SK-N-SH treated with all-trans-retinoic acid at 6 μM for 48 hours (cell line): ENCODE measurements around the gene CCL28.

Source experiments
- ATAC-seq: fragments of 200-7000 bp; cut with Tn5 transposase; 3 replicates; pipeline ENCODE4 v1.9.1; 2020; ENCODE audit warnings: mild to moderate bottlenecking, moderate library complexity
- ARNTL ChIP-seq: fragments of 450-650 bp; formaldehyde crosslinking; IDR thresholded peaks from 2 replicates; pipeline ENCODE4 v1.5.0; 2020; ENCODE audit warnings: low read depth, mild to moderate bottlenecking, moderate library complexity, borderline replicate concordance
- BACH2 ChIP-seq: fragments of 250-450 bp; sonication (Bioruptor Pico); IDR thresholded peaks from 2 replicates; pipeline ENCODE4 v1.9.0; 2021; ENCODE audit warnings: mild to moderate bottlenecking, borderline replicate concordance
- CREB5 ChIP-seq: fragments of 250-450 bp; sonication (Bioruptor Pico); IDR thresholded peaks from 2 replicates; pipeline ENCODE4 v1.5.1; 2020; ENCODE audit warnings: low read depth, mild to moderate bottlenecking, moderate library complexity
- CSDC2 ChIP-seq: fragments of 250-450 bp; sonication (Bioruptor Pico); IDR thresholded peaks from 2 replicates; pipeline ENCODE4 v1.5.0; 2020; ENCODE audit warnings: mild to moderate bottlenecking, moderate library complexity
- CSRNP3 ChIP-seq: fragments of 250-450 bp; sonication (Bioruptor Pico); IDR thresholded peaks from 2 replicates; pipeline ENCODE4 v1.5.1; 2021; ENCODE audit warnings: mild to moderate bottlenecking, moderate library complexity
- ESRRG ChIP-seq: fragments of 250-450 bp; sonication (Bioruptor Pico); IDR thresholded peaks from 2 replicates; pipeline ENCODE4 v1.6.1; 2021; ENCODE audit warnings: mild to moderate bottlenecking
- OSR1 ChIP-seq: fragments of 250-450 bp; sonication (Bioruptor Pico); IDR thresholded peaks from 2 replicates; pipeline ENCODE4 v1.8.0; 2022; ENCODE audit warnings: moderate library complexity, mild to moderate bottlenecking, inconsistent platforms
- PATZ1 ChIP-seq: fragments of 250-450 bp; sonication (Bioruptor Pico); IDR thresholded peaks from 2 replicates; pipeline ENCODE4 v1.8.0; 2020; ENCODE audit warnings: mild to moderate bottlenecking, moderate library complexity, borderline replicate concordance
- PPARA ChIP-seq: fragments of 250-450 bp; sonication (Bioruptor Pico); IDR thresholded peaks from 2 replicates; pipeline ENCODE4 v1.5.0; 2020; ENCODE audit warnings: mild to moderate bottlenecking, borderline replicate concordance
- SNAI2 ChIP-seq: fragments of 250-450 bp; sonication (Bioruptor Pico); IDR thresholded peaks from 2 replicates; pipeline ENCODE4 v1.5.0; 2020; ENCODE audit warnings: mild to moderate bottlenecking, moderate library complexity
- TCF4 ChIP-seq: fragments of 250-450 bp; sonication (Bioruptor Pico); IDR thresholded peaks from 2 replicates; pipeline ENCODE4 v1.8.0; 2021; ENCODE audit warnings: mild to moderate bottlenecking, moderate library complexity, borderline replicate concordance
- TOX ChIP-seq: fragments of 250-450 bp; sonication (Bioruptor Pico); IDR thresholded peaks from 2 replicates; pipeline ENCODE4 v1.8.0; 2021; ENCODE audit warnings: mild to moderate bottlenecking, moderate library complexity, borderline replicate concordance
- ZC3H10 ChIP-seq: fragments of 250-450 bp; sonication (Bioruptor Pico); IDR thresholded peaks from 2 replicates; pipeline ENCODE4 v1.5.1; 2021; ENCODE audit warnings: mild to moderate bottlenecking, moderate library complexity
- ZFP3 ChIP-seq: fragments of 250-450 bp; sonication (Bioruptor Pico); IDR thresholded peaks from 2 replicates; pipeline ENCODE4 v1.5.0; 2020; ENCODE audit warnings: mild to moderate bottlenecking, moderate library complexity
- ZFP30 ChIP-seq: fragments of 450-650 bp; formaldehyde crosslinking; IDR thresholded peaks from 2 replicates; pipeline ENCODE4 v1.5.0; 2022; ENCODE audit warnings: mild to moderate bottlenecking, moderate library complexity
- ZNF565 ChIP-seq: fragments of 450-650 bp; formaldehyde crosslinking; conservative IDR thresholded peaks from 2 replicates; pipeline ENCODE4 v1.5.0; 2020; ENCODE audit warnings: low read depth, mild to moderate bottlenecking, moderate library complexity
- ZNF70 ChIP-seq: fragments of 450-650 bp; formaldehyde crosslinking; IDR thresholded peaks from 2 replicates; pipeline ENCODE4 v1.5.0; 2020; ENCODE audit warnings: mild to moderate bottlenecking, moderate library complexity
- ZNF8 ChIP-seq: fragments of 450-650 bp; formaldehyde crosslinking; IDR thresholded peaks from 2 replicates; pipeline ENCODE4 v1.5.0; 2020; ENCODE audit warnings: mild to moderate bottlenecking, moderate library complexity
- TF ChIP-seq, protein P1 (sequence below): fragments of 250-450 bp; sonication (Bioruptor Pico); IDR thresholded peaks from 2 replicates; pipeline ENCODE4 v1.5.0; 2020; ENCODE audit warnings: mild to moderate bottlenecking, moderate library complexity
- TF ChIP-seq, protein P2 (sequence below): fragments of 250-450 bp; sonication (Bioruptor Pico); IDR thresholded peaks from 2 replicates; pipeline ENCODE4 v1.8.0; 2021; ENCODE audit warnings: low read depth, mild to moderate bottlenecking, moderate library complexity, borderline replicate concordance

The CCL28 gene

DNA sequence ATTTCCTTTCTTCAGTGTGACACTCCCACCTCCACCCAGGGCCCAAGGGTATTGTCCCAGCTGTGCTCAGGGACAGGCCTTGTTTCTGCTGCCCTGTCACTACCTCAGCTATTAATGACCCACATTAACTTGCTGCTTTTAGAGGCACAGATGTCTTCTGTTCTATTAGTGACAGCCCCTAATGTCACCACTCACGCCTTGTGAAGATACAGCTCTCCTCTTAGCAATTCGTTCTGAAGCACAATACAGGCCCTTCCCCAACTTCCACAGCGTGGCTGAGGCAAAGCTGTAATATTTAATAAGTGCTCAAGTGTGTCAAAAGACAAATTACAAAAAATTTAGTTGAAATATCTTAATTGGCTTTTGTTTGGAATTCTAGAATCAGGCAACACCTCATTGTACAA lies 54.3 kb downstream of the CCL28 start:
- no peak for ATAC-seq
- TF ChIP-seq TCF4 (CRISPR knock-in tag) (no peak), ZC3H10 (CRISPR knock-in tag) (no peak), ZFP30 (CRISPR knock-in tag) (no peak), PATZ1 (no peak), PPARA (CRISPR knock-in tag) (no peak), CSDC2 (CRISPR knock-in tag) (no peak), OSR1 (CRISPR knock-in tag) (no peak), SNAI2 (no peak), ARNTL (CRISPR knock-in tag) (no peak), BACH2 (no peak), ZFP3 (CRISPR knock-in tag) (no peak), ZNF8 (CRISPR knock-in tag) (no peak), TOX (CRISPR knock-in tag) (no peak), ZNF565 (no peak)
- TF ChIP-seq, protein P1, sequence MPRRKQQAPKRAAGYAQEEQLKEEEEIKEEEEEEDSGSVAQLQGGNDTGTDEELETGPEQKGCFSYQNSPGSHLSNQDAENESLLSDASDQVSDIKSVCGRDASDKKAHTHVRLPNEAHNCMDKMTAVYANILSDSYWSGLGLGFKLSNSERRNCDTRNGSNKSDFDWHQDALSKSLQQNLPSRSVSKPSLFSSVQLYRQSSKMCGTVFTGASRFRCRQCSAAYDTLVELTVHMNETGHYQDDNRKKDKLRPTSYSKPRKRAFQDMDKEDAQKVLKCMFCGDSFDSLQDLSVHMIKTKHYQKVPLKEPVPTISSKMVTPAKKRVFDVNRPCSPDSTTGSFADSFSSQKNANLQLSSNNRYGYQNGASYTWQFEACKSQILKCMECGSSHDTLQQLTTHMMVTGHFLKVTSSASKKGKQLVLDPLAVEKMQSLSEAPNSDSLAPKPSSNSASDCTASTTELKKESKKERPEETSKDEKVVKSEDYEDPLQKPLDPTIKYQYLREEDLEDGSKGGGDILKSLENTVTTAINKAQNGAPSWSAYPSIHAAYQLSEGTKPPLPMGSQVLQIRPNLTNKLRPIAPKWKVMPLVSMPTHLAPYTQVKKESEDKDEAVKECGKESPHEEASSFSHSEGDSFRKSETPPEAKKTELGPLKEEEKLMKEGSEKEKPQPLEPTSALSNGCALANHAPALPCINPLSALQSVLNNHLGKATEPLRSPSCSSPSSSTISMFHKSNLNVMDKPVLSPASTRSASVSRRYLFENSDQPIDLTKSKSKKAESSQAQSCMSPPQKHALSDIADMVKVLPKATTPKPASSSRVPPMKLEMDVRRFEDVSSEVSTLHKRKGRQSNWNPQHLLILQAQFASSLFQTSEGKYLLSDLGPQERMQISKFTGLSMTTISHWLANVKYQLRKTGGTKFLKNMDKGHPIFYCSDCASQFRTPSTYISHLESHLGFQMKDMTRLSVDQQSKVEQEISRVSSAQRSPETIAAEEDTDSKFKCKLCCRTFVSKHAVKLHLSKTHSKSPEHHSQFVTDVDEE (CRISPR knock-in tag): no peak
- TF ChIP-seq, protein P2, sequence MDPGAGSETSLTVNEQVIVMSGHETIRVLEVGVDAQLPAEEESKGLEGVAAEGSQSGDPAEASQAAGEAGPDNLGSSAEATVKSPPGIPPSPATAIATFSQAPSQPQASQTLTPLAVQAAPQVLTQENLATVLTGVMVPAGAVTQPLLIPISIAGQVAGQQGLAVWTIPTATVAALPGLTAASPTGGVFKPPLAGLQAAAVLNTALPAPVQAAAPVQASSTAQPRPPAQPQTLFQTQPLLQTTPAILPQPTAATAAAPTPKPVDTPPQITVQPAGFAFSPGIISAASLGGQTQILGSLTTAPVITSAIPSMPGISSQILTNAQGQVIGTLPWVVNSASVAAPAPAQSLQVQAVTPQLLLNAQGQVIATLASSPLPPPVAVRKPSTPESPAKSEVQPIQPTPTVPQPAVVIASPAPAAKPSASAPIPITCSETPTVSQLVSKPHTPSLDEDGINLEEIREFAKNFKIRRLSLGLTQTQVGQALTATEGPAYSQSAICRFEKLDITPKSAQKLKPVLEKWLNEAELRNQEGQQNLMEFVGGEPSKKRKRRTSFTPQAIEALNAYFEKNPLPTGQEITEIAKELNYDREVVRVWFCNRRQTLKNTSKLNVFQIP (CRISPR knock-in tag): no peak

- TF ChIP-seq ZFP3 (CRISPR knock-in tag) (no peak), ZNF70 (CRISPR knock-in tag) (no peak), ZNF8 (CRISPR knock-in tag) (no peak), CSRNP3 (CRISPR knock-in tag) (no peak), BACH2 (no peak), ZC3H10 (CRISPR knock-in tag) (no peak), PPARA (CRISPR knock-in tag) (no peak), SNAI2 (no peak), ESRRG (CRISPR knock-in tag) (no peak)
- TF ChIP-seq, protein P1 (CRISPR knock-in tag): no peak
- no peak for ATAC-seq
Measured at GRCh38 chr5:43357067-43357466, 55.1 kb downstream of the CCL28 start.

DNA sequence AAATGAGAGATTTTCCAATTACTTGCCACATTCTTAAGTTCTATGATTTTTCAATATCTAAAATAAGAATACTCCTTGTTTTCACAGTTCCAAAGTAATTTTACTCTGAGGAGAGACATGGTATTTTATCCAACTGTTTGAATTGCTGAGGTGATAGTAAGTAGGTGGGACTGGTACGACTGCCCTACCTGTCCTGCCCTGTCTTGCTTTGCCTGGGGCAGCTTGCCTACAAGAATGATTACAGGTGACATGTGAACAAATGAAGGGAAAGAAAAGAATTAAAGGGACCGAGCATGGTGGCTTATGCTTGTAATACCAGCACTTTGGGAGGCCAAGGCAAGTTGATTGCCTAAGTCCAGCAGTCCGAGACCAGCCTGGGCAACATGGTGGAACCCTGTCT lies 57.4 kb downstream of the CCL28 start:
- no peak for TF ChIP-seq ARNTL (CRISPR knock-in tag)
- no peak for TF ChIP-seq ZFP30 (CRISPR knock-in tag)
- TF ChIP-seq PPARA (CRISPR knock-in tag): no peak
- no peak for TF ChIP-seq CREB5 (CRISPR knock-in tag)
- TF ChIP-seq TOX (CRISPR knock-in tag): no peak
- TF ChIP-seq ZNF565: no peak
- TF ChIP-seq CSDC2 (CRISPR knock-in tag): no peak
- ATAC-seq: no peak
